ENCODE measurements around the gene BRK1.
"Not testable (repeated sequence)": the region's sequence is repeated elsewhere in the genome, so short reads cannot be mapped to it uniquely, and the experiment has no call there.

The BRK1 gene

GRCh38 chr3:10116138-10116460 lies 624 bp downstream of the BRK1 start:
- H3K4me3 ChIP-seq, result peak overlapping the region; percentile 68 to 90
- H3K27ac ChIP-seq, result peak overlapping the region; percentile 77 to 88
- H3K27me3 ChIP-seq, result no peaks in the 10 kb centered on the region
- TF ChIP-seq CTCF (IDR thresholded peaks at IDR 0.05), result no peak
- H3K9me3 ChIP-seq, result no peaks in the 10 kb centered on the region
- H3K36me3 ChIP-seq, result peaks cover 0 to 9% (median 3%) of the 10 kb centered on the region in 3 donors
- no peak for DNase-seq
- peaks cover 0 to 40% (median 25%) of the 10 kb centered on the region in 4 donors for H3K4me1 ChIP-seq
- intact Hi-C loops (cut with DNase I; ENCODE audit: low total_unique reads), result no loop called here

GRCh38 chr3:10116928-10117327 lies 1.5 kb downstream of the BRK1 start:
- no peak overlapping the region for H3K27ac ChIP-seq
- DNase-seq, result no peak
- no peaks in the 10 kb centered on the region for H3K27me3 ChIP-seq
- peaks cover 0 to 40% (median 25%) of the 10 kb centered on the region in 4 donors for H3K4me1 ChIP-seq
- peaks cover 0 to 14% (median 7%) of the 10 kb centered on the region in 3 donors for H3K36me3 ChIP-seq
- H3K4me3 ChIP-seq, result peak overlapping the region in 1 of 2 donors; percentile 68
- H3K9me3 ChIP-seq, result no peaks in the 10 kb centered on the region
- intact Hi-C loops (cut with DNase I; ENCODE audit: low total_unique reads), result no loop called here
- TF ChIP-seq CTCF (IDR thresholded peaks at IDR 0.05), result no peak

GRCh38 chr3:10119376-10119775 lies 3.9 kb downstream of the BRK1 start:
- no peak overlapping the region for H3K27ac ChIP-seq
- H3K27me3 ChIP-seq, result no peaks in the 10 kb centered on the region
- intact Hi-C loops (cut with DNase I; ENCODE audit: low total_unique reads), result no loop called here
- no peak for DNase-seq
- peaks cover 0 to 40% (median 25%) of the 10 kb centered on the region in 4 donors for H3K4me1 ChIP-seq
- no peaks in the 10 kb centered on the region for H3K9me3 ChIP-seq
- no peak for TF ChIP-seq CTCF (IDR thresholded peaks at IDR 0.05)
- H3K4me3 ChIP-seq, result no peak overlapping the region
- peaks cover 0 to 20% (median 13%) of the 10 kb centered on the region in 3 donors for H3K36me3 ChIP-seq

GRCh38 chr3:10121064-10121463 lies 5.6 kb downstream of the BRK1 start:
- H3K4me3 ChIP-seq, result no peak overlapping the region
- no peak overlapping the region for H3K27ac ChIP-seq
- H3K36me3 ChIP-seq, result peaks cover 6 to 35% (median 27%) of the 10 kb centered on the region in 3 donors
- DNase-seq, result no peak
- intact Hi-C loops (cut with DNase I; ENCODE audit: low total_unique reads), result no loop called here
- no peak for TF ChIP-seq CTCF (IDR thresholded peaks at IDR 0.05)
- no peaks in the 10 kb centered on the region for H3K9me3 ChIP-seq
- H3K4me1 ChIP-seq, result peaks cover 0 to 34% (median 25%) of the 10 kb centered on the region in 4 donors
- H3K27me3 ChIP-seq, result no peaks in the 10 kb centered on the region

GRCh38 chr3:10122724-10123123 lies 7.2 kb downstream of the BRK1 start:
- intact Hi-C loops (cut with DNase I; ENCODE audit: low total_unique reads), result no loop called here
- H3K4me1 ChIP-seq, result peaks cover 0 to 18% (median 9%) of the 10 kb centered on the region in 4 donors
- no peaks in the 10 kb centered on the region for H3K9me3 ChIP-seq
- no peak overlapping the region for H3K27ac ChIP-seq
- TF ChIP-seq CTCF (IDR thresholded peaks at IDR 0.05), result no peak
- no peak for DNase-seq
- H3K36me3 ChIP-seq, result peaks cover 22 to 51% (median 44%) of the 10 kb centered on the region in 3 donors
- H3K27me3 ChIP-seq, result no peaks in the 10 kb centered on the region
- no peak overlapping the region for H3K4me3 ChIP-seq

- H3K4me3 ChIP-seq; H3K9me3 ChIP-seq; H3K36me3 ChIP-seq; H3K27me3 ChIP-seq; DNase-seq; H3K4me1 ChIP-seq; intact Hi-C loops (cut with DNase I; ENCODE audit: low total_unique reads); H3K27ac ChIP-seq: not testable (repeated sequence)
These were observed 20.4 kb downstream of the BRK1 start for GRCh38 chr3:10135872-10136271.

Measured in tibial artery (tissue), 4 donors.